Measurements from ENCODE around the gene ASB13.

DNA sequence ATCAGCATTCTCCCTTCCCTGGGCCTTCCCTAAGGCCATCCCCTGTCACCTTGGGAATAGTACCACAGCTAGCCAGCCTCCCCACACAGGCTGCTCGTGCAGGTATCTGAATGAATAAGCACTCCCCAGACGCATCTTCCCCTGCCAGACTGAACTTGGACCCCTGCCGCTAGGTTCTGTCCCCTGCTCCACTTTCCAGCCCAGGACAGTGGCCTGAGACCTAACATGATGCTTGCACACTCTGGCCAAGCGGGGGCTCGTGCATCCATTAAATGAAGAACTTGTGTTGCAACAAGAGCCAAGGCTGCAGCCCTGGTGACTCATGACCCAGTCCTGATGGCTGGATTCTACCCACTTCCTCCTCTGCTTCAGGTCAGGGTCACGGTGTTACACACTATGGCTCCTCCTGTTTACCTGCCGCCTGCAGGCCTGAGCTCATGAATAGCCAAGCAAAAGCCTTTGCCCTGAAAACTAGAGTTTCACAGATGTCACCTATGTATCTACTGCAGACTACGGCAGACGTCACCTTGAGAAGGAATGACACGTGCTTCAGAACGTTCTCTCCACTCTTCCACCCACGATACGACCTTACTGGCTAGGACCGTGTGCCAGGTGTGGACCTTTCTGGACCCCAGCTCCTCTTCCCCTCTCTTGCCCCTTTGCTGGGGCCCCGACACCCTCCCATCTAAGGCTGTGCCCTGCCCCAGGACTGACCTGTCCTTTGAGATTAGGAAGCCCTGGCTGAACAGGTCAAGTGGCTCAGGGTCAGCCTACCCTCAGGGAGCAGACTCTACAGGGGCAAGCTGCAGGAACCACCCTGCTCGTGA is 6.5 kb downstream of the ASB13 start:
- TF ChIP-seq, protein P1, sequence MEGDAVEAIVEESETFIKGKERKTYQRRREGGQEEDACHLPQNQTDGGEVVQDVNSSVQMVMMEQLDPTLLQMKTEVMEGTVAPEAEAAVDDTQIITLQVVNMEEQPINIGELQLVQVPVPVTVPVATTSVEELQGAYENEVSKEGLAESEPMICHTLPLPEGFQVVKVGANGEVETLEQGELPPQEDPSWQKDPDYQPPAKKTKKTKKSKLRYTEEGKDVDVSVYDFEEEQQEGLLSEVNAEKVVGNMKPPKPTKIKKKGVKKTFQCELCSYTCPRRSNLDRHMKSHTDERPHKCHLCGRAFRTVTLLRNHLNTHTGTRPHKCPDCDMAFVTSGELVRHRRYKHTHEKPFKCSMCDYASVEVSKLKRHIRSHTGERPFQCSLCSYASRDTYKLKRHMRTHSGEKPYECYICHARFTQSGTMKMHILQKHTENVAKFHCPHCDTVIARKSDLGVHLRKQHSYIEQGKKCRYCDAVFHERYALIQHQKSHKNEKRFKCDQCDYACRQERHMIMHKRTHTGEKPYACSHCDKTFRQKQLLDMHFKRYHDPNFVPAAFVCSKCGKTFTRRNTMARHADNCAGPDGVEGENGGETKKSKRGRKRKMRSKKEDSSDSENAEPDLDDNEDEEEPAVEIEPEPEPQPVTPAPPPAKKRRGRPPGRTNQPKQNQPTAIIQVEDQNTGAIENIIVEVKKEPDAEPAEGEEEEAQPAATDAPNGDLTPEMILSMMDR (IDR thresholded peaks at IDR 0.05 in 2 of 3, conservative IDR thresholded peaks at IDR 0.05 in 1 of 3; ENCODE audit: borderline replicate concordance in 1 of 3, insufficient read depth in 1 of 3, low read depth in 2 of 3, low read length in 2 of 3) = no peak
- TF ChIP-seq SRF (IDR thresholded peaks at IDR 0.05; ENCODE audit: low read depth) (no peak), JUND (IDR thresholded peaks at IDR 0.05) (no peak), ZFX (IDR thresholded peaks at IDR 0.05) (no peak), SP1 (IDR thresholded peaks at IDR 0.05; ENCODE audit: low read depth) (no peak), SIN3A (IDR thresholded peaks at IDR 0.05; ENCODE audit: low read depth) (no peak), POLR2A (IDR thresholded peaks at IDR 0.05; ENCODE audit: borderline replicate concordance, extremely low read depth, insufficient read depth, insufficient read length) (no peak), EZH2 (IDR thresholded peaks at IDR 0.05) (no peak)
- TF ChIP-seq, protein P2, sequence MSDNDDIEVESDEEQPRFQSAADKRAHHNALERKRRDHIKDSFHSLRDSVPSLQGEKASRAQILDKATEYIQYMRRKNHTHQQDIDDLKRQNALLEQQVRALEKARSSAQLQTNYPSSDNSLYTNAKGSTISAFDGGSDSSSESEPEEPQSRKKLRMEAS (IDR thresholded peaks at IDR 0.05) = no peak

All from HCT116 (cell line).